HG03575 (cell line): Measurements from ENCODE around the gene TEX2.
"Not testable (repeated sequence)": the region's sequence is repeated elsewhere in the genome, so short reads cannot be mapped to it uniquely, and the experiment has no call there.

Experiments used
- ATAC-seq: cut with Tn5 transposase; IDR thresholded peaks from one replicate; pipeline ENCODE4 v1.9.1; 2021; ENCODE audit not compliant: unreplicated experiment, insufficient number of reproducible peaks, low FRiP score; ENCODE audit errors: extremely low read depth

TEX2 gene

DNA sequence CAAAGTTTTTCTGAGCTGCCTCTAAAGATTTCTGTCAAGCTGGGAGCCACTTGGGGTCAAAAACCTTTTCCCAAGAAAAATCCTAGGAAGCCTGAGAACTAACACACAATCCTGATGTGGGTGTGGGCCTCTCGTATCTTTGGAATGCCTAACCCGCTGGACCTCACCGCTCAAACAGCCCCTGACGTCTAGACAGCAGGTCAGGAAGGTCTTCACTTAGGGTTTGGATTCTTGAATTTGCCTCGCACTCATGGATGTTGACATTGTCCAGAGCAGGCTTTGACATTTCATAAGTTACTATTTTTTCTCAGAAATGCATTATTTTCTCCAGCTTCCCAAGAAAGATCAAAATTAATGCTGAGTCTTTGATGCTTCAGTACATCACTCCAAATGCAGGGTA, 18.9 kb downstream of the TEX2 start:
- no peak for ATAC-seq

DNA sequence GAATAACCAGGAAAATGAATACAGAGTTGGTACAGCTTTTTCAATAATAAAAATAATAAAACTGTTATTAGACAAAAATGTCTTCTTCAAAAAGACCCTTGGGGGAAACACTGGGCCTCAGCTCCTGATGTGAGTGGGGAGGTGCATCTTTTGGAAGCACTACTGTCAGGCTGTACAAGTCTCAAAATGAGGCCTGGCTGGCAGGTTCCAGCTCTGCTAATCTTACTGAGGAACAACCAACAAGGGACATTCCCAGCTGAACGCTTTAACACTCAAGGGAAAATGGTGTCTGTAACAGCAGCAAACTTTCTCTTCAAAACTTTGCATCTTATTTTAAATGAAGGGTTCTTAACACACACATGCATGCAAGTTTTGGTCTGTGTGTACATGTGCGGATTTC, 19.7 kb downstream of the TEX2 start:
- ATAC-seq = no peak

DNA sequence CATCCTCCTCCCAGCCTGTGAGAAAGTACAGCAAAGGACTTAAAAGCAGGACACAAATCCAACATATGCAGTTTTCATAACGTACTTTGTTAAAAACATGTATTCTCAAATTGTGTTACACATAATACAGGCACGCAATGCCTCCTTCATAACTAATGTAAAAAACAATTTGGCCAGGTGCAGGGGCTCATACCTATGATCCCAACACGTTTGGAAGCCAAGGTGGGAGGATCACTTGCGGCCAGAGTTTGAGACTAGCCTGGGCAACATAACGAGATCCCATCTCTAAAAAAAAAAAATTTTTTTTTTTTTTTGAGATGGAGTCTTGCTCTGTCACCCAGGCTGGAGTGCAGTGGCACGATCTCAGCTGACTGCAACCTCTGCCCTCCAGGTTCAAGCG, 20.4 kb downstream of the TEX2 start:
- ATAC-seq = no peak

DNA sequence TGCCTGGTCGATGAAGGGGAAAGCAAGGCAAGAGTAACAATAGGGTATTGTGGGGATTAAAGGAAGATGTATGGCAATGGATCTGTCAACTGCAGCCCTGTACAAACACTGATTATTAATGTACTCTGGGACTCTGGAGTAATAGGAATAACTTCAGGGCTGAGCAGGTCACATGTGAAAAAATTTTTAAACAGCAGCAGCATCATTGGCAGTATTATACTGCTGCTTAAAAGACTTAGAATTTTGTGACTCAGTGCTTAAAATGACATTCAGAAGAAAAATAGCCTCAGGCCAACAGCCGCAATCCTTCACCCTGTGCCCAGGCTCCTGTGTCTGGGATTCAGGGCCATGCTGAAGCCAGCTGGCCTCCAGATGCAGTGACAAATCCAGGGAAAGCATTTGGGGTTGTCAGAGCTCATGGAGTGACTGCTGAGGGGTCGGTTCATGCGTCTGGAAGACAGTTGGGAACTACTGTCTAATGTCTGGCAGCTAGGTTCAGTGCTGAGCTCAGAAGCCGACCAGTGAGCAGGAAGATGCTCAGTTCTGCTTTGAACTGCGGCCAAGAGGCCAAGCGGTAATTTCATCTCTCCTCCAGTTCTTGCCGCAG, 22.2 kb downstream of the TEX2 start:
- no peak for ATAC-seq

DNA sequence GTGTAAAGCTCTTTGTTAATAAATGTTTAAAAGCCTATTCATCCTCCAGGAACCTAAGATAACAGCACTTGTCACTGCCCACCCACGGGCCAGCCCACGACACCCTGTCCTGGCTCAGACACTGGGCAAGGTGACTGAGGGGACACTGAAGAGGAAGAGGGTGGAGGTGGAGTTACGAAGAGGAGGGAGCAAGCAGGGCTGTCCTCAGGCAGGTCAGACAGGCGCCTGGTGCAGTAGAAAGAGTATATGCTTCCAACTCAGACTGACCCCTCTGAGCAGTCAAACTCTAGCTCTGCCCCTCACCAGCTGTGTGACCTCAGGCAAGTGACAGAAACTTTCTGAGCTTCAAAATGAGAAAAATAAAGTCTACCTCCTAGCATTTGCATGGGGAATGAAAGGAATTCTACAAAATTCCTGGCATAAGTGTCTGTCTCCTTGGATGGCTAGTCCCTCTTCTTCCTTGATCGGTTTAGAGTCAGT, 22.8 kb downstream of the TEX2 start:
- ATAC-seq = no peak

DNA sequence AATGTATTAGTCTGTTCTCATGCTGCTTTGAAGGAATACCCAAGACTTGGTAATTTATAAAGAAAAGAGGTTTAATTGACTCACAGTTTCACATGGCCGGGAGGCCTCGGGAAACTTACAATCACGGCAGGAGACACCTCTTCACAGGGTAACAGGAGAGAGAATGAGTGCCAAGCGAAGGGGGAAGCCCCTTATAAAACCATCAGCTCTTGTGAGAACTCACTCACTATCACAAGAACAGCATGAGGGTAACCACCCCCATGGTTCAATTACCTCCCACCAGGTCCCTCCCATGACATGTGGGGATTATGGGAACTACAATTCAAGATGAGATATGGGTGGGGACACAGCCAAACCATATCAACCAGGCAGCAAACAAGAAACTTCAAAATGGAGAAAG, 24.6 kb downstream of the TEX2 start:
- not testable (repeated sequence) for ATAC-seq

DNA sequence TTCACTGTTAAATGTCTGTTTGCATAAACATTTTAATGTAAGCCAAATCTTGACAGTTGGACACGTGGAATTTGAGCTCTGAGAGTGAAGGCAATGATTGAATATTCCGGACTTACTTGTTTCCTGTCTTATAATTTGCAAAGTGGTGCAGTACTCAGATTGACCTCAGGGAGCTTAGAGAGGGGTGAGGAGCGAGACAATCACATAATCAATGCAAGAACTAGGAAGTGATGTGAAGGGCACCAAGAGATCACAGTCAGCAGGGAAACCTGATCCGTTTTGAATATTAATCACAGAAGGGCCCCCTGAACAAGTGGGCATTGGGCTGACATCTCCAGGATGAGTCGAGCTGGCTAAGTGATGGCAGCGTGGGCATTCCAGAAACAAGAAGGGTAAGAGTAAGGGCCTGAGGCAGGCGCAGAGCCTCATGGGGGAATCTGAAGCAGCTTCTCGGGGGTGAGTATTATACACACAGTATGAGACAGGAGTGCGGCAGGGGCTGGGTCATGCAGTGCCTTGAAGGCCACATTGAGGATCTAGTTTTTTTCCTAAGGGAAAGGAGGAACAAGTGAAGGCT, 26.1 kb downstream of the TEX2 start:
- ATAC-seq = no peak

DNA sequence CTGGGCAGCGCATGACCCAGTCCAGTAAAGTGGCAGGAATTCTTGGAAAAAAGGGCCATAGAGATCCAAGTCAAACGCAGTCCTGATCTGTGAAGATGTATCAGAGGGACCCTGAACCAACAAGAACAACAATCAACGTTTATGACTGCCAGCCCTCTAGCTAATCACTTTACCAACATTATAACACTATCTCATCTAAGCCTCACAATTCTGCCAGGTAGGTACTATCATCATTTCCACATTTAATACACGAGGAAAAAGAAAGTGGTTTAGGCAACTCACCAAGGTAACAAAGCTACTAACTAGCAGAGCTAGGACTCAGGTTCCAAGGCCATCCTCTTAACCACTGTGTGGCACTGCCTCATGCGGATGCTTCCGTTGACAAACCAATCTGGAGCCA, 28.1 kb downstream of the TEX2 start:
- no peak for ATAC-seq

DNA sequence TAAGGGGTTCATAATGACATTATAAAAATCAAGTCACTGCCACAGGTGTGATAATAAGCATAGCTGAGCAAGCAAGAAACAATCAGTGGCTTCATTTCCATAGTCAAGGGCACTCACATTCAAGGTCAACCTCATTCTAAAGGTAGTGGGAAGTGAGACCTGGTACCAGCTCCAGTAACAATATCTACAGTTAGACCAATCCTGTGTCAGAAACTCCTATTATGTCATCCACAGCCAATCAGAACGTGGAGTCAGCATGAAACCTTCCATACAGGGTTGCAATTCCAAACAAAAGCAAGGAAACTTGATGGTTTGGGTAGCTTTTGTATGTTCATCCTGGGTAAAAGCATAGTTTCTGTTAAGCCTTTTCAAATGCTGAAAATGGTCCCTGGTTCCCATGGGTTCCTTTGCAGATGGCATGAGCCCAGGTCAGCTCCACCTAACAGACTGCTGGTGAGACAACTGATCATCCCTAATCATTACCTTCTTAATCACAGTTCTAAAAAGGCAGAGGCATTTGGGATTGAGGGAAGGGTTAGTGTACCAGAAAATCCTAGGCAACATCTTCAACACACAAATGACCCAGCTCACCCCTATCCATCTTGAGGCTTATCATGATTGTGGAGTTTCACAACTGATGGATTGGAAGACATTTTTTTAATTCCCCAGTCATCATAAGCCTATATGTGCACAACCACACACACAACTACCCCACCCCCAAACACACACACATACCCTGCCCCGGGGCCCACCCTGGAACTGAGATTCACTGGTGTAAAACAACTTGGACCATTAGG, 30.4 kb downstream of the TEX2 start:
- ATAC-seq = no peak

DNA sequence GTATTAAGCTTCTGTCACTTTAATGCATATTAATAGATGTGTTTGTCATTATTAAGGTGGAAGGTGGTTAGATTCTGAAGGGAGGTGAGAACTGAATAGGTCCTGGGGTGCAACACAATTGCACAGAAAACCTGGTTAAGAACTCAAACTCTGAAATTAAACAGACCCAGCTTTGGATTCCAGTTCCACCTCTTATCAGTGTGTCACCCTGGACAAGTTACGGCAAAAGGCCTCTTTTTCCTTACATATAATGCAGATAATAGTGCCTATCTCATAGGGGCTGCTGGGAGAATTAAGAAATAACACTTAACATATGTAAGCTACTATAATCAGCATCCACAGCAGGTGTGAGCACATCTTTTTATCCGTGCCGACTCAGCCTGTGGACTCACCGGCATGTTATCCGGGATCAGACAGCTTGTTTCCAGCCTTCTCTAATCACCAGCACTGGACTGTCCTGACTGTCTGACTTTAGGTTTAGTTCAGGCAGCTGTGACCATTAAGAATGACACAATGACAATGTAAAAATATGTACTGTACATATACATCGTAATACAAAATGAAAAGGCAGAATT, 31.4 kb downstream of the TEX2 start:
- no peak for ATAC-seq

DNA sequence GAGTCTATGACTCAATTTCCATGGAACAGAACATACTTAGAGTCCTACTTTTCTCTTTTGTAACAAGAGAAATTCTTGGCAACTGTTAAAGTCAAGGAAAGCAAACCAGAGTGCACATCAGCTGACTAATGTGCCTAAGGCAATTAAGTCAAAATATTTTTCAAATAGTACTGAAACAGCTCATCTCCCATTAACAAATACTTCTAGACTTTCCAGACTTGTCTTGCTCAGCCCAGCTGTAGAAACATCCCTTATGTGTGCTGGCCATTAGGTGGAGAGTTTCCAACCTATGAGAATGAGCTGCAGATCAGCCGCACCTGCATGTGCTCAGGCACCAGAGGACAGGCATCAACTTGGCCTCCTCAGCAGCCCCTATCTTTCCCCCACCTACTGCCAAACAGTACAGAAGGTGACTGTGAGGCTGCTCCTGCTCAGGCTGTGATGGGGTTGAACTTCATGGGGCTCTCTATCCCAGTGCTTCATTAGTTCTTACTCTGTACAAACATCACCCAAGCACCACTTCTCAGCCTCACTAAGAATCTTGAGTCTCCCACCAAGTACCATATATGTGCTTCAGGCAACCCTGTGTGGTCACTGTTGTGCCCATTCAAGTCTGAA, 32.2 kb downstream of the TEX2 start:
- ATAC-seq = no peak

DNA sequence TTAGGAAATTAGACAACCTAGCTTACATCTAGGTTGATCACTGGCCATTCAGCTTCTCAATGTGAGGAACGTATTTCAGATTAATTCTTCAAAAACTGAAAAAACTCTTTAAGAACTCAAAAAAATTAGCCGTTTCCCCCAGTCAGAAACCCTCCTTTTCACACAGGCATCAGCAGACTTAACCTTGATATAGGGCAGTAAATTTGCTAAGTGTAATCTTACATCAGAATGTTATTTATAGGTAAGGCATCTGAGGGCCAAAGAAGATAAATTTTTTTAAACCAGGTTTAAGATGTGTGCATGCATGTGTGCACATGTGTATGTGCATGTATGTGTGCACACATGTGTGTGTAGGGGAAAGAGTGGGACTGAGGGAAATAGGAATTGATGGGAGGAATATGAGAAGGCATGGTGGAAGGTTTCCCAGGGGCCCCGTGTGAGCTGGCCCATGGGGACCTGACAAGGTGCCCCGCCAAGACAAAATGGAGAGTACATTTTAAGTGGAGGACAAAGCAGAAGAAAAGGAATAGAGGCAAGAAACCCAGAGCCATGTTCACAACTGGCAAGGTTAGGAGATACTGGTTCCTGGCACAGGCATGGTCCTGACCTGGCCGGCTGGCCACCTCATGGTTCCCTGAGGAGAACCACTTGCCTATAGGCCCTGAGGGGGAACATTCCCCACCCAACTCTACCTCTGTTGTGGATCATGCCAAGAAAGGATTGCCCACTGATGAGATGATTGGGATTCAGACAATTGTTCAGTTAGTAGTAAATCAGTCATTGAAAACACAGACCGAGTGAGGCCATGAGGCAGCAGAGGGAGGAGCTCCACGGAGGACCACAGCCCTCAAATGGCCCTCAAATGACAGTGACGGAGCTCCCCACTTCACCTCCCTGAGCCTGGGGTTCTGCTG, 33.0 kb downstream of the TEX2 start:
- no peak for ATAC-seq

DNA sequence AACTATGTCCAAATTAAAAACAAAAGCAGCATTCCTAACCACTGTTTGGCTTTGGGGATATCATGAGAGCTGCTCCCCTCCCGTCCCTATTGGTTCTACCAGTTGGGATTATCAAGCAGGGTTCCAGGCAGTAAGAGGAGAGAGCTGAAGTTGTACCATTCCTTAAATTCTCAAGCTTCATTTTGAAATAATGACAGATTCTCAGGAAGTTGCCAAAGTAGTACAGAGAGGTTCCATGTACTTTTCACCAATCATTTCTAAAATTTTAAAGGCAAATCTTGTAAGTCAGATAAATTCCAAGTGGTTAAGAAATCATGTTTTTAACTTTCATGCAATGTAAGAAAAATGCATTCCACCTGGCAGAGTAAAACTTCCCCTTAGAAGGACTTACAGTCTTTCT, 36.9 kb downstream of the TEX2 start:
- ATAC-seq = no peak

DNA sequence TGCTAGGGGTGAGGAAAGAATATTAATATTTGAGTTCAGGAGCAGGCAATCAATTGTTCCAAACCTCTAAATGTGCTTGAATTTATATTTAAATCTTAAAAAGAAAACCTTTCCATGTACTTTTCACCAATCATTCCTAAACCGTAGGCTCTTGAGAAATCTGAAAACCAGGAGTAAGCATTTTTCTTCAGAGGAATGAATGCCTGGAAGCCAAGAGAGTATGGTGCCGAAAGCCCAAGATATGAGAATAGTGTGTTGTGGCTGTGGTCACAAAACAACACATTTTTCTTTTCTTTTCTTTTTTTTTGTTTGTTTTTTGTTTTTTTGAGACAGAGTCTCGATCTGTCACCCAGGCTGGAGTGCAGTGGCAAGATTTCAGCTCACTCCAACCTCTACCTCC, 37.6 kb downstream of the TEX2 start:
- ATAC-seq = no peak

DNA sequence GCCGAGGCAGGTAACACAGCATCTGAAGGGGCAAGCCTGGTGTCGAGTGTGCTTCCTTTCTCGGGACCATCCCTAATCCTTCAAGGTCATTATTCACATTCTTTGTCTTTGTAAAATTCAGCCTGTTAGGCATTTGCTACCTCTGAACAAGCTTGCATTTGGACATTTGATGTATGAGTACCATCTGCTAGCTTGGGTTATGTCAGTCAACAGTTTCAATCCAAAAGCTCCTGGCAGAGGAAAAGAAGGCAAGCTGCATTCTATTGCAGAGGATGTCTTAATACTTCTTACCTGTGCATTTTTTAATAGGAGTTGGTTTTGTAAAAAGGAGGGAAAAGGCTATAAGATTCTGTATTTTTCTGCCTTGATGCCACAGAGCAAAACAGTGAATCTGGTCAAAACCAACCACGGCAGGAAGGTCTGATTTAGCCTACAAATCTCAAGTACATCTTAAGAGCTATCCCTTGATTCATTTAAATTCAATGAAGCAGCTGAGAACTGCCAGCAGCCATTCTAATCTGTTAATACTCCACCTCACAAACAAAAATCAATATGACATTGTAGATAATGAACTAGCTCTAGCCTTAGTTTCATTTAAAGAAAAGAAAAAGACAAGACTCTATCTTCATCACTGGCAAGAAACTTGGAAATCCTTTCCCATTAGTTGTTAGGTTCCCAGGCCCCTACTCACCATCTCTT, 39.0 kb downstream of the TEX2 start:
- ATAC-seq = no peak

DNA sequence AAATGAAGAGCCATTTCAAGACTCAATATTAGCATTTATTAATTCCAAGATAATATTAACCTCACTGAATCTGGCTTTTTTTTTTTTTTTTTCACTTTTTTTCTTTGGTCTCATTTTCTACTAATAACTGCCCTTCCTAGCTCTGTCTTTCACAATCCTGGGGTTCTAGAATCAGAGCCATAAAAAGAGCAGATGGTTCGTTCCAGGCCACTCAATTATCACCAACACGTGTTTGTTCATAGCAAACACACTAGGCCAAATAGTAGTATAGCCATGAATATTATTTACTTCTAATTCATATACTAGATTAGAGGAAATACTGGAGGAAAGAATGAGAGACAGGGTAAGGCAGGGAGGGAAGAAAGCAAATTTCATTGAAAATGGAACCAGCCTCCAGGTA, 39.8 kb downstream of the TEX2 start:
- ATAC-seq = no peak

DNA sequence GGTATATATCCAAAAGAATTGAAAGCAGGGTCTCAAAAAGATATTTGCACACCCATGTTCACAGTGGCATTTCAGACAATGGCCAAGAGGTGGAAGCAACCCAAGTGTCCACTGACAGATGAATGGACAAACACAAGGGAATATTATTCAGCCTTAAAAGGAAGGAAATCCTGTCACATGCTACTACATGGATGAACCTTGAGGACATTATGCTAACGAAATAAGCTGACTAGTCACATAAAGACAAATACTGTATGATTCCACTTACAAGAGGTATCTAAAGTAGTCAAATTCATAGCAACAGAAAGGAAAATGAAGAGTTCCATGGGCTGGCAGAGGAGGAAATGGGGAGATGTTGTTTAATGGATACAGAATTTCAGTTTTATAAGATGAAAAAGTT, 41.4 kb downstream of the TEX2 start:
- ATAC-seq = no peak

DNA sequence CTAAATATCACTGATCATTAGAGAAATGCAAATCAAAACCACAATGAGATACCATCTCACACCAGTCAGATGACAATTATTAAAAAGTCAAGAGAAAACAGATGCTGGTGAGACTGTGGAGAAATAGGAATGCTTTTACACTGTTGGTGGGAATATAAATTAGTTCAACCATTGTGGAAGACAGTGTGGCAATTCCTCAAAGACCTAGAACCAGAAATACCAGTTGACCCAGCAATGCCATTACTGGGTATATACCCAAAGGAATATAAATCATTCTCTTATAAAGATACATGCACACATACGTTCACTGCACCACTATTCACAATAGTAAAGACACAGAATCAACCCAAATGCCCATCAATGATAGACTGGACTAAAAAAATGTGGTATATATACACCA, 42.5 kb downstream of the TEX2 start:
- not testable (repeated sequence) for ATAC-seq
